Gastroesophageal sphincter (tissue), 4 donors: ENCODE measurements around the gene ZNF580. TPM values are rescaled to one million over a fixed set of nuclear protein-coding genes. Genes with fewer than 3 reads are reported as not detected.

Source experiments
- ATAC-seq: fragments of 150-250 bp; one replicate; pipeline ENCODE4 v1.9.1; 2016; ENCODE audit warnings: mild to moderate bottlenecking, moderate library complexity
- H3K27ac ChIP-seq, 4 donors: fragments of 200-600 bp; sonication (generic) in 3 of 4; 1 replicate in 3 of 4; 2 replicates in 1 of 4; pipeline ENCODE4 v1.5.1; 2016 to 2019
- H3K27me3 ChIP-seq: fragments of 200-600 bp; sonication (generic); one replicate; pipeline ENCODE4 v1.5.1; 2019
- H3K36me3 ChIP-seq, 2 donors: fragments of 200-600 bp; sonication (generic); one replicate each; pipeline ENCODE4 v1.5.1; 2019; ENCODE audit warnings: control low read depth in 1 of 2
- H3K4me1 ChIP-seq, 3 donors: fragments of 200-600 bp; sonication (generic); 1 replicate in 2 of 3; 2 replicates in 1 of 3; pipeline ENCODE4 v1.5.1; 2016 to 2019; ENCODE audit warnings: control low read depth in 2 of 3
- H3K4me3 ChIP-seq, 2 donors: fragments of 200-600 bp; sonication (generic); one replicate each; pipeline ENCODE4 v1.5.1; 2019; ENCODE audit warnings: mild to moderate bottlenecking in 1 of 2, moderate library complexity in 1 of 2
- H3K9me3 ChIP-seq, 3 donors: fragments of 200-600 bp; sonication (generic); one replicate each; pipeline ENCODE4 v1.5.1; 2017 to 2019; ENCODE audit warnings: control low read depth in 2 of 3
- CTCF ChIP-seq, 4 experiments: fragments of 200-600 bp in 2 of 4; fragments of 450-650 bp in 2 of 4; sonication (generic) in 1 of 4; IDR thresholded peaks; one replicate each; pipeline ENCODE4 v1.5.1; 2017 to 2019; ENCODE audit warnings: antibody characterized with exemption in 4 of 4, mild to moderate bottlenecking in 2 of 4, moderate library complexity in 2 of 4
- EP300 ChIP-seq: sonication (generic); formaldehyde crosslinking; IDR thresholded peaks from one replicate; pipeline ENCODE4 v1.6.1; 2017; ENCODE audit warnings: antibody characterized with exemption, mild to moderate bottlenecking
- POLR2A ChIP-seq, 2 donors: fragments of 450-650 bp; IDR thresholded peaks; one replicate each; pipeline ENCODE4 v1.6.1; 2017; ENCODE audit warnings: antibody characterized with exemption in 2 of 2, mild to moderate bottlenecking in 2 of 2, moderate library complexity in 1 of 2
- POLR2AphosphoS5 ChIP-seq: sonication (generic); formaldehyde crosslinking; IDR thresholded peaks from one replicate; pipeline ENCODE4 v1.6.1; 2017; ENCODE audit warnings: antibody characterized with exemption
- WGBS, 2 donors: methylation state at CpG; one replicate each; pipeline ENCODE4 v1.1.5; 2018; ENCODE audit warnings: low coverage in 1 of 2; 5-methylcytosine and 5-hydroxymethylcytosine counted together
- total RNA-seq, 4 donors: library from RNA; depleted of rRNA; stranded (reverse); fragments of >200 nt; gene quantifications; one replicate each; pipeline ENCODE4 v1.1.0, GENCODE V29; 2016

The ZNF580 gene
- total RNA-seq, 4 donors from 2014 or later, result 28.9 to 44.1 (median 35.2) TPM

GRCh38 chr19:55676889-55677505, 36.2 kb downstream of the ZNF580 start:
- peak overlapping the region in 1 of 4 donors; percentile 34 for H3K27ac ChIP-seq
- H3K4me1 ChIP-seq, result peaks cover 0 to 79% (median 25%) of the 10 kb centered on the region in 3 donors
- ATAC-seq, result no peak
- TF ChIP-seq POLR2AphosphoS5 (no peak), POLR2A (IDR thresholded peaks at IDR 0.05) (no peak), EP300 (no peak)
- no peaks in the 10 kb centered on the region for H3K9me3 ChIP-seq
- WGBS, 2 donors, result 60 to 87% methylated on average over 4 to 5 of the region's 7 CpGs
- peaks cover 0 to 67% of the 10 kb centered on the region in 2 donors for H3K36me3 ChIP-seq
- no peaks in the 10 kb centered on the region for H3K27me3 ChIP-seq
- H3K4me3 ChIP-seq, result peak overlapping the region in 1 of 2 donors; percentile 98

- Histone ChIP-seq H3K36me3 (peaks cover 0 to 69% of the 10 kb centered on the region in 2 donors), H3K4me3 (no peak overlapping the region), H3K27me3 (no peaks in the 10 kb centered on the region), H3K4me1 (peaks cover 0 to 79% (median 25%) of the 10 kb centered on the region in 3 donors), H3K9me3 (no peaks in the 10 kb centered on the region), H3K27ac (peak overlapping the region in 1 of 4 donors; percentile 34)
- 14 to 52% methylated on average over 1 to 5 of the region's 6 CpGs for WGBS, 2 donors
- ATAC-seq, result no peak
- TF ChIP-seq EP300 (no peak), POLR2AphosphoS5 (no peak), CTCF (IDR thresholded peaks at IDR 0.05) (no peak)
Measured at GRCh38 chr19:55677572-55678028, 36.8 kb downstream of the ZNF580 start.

- H3K4me1 ChIP-seq, result peaks cover 0 to 79% (median 25%) of the 10 kb centered on the region in 3 donors
- peaks cover 0 to 70% of the 10 kb centered on the region in 2 donors for H3K36me3 ChIP-seq
- peak overlapping the region in 1 of 4 donors; percentile 34 for H3K27ac ChIP-seq
- ATAC-seq, result no peak
- no peaks in the 10 kb centered on the region for H3K9me3 ChIP-seq
- 58 to 85% methylated on average over 8 to 12 of the region's 21 CpGs for WGBS, 2 donors
- no peak overlapping the region for H3K4me3 ChIP-seq
- no peaks in the 10 kb centered on the region for H3K27me3 ChIP-seq
- TF ChIP-seq EP300 (no peak), POLR2A (IDR thresholded peaks at IDR 0.05) (no peak), POLR2AphosphoS5 (no peak), CTCF (IDR thresholded peaks at IDR 0.05) (no peak)
Measured at GRCh38 chr19:55678121-55678671, 37.4 kb downstream of the ZNF580 start.

- peaks cover 0 to 72% of the 10 kb centered on the region in 2 donors for H3K36me3 ChIP-seq
- H3K27ac ChIP-seq, result no peak overlapping the region
- TF ChIP-seq POLR2AphosphoS5 (no peak), EP300 (no peak)
- no peaks in the 10 kb centered on the region for H3K9me3 ChIP-seq
- H3K4me1 ChIP-seq, result peaks cover 0 to 66% (median 21%) of the 10 kb centered on the region in 3 donors
- 57 to 79% methylated on average over 6 of the region's 24 CpGs for WGBS, 2 donors
- no peak overlapping the region for H3K4me3 ChIP-seq
- no peaks in the 10 kb centered on the region for H3K27me3 ChIP-seq
- no peak for ATAC-seq
Measured at GRCh38 chr19:55679343-55680257, 38.8 kb downstream of the ZNF580 start.

GRCh38 chr19:55680339-55681130, 39.7 kb downstream of the ZNF580 start:
- H3K27me3 ChIP-seq, result no peaks in the 10 kb centered on the region
- H3K4me3 ChIP-seq, result no peak overlapping the region
- H3K9me3 ChIP-seq, result no peaks in the 10 kb centered on the region
- H3K36me3 ChIP-seq, result peaks cover 0 to 82% of the 10 kb centered on the region in 2 donors
- 84% methylated on average over 7 of the region's 20 CpGs; no CpG with 5 or more reads in 1 of the 2 donors for WGBS, 2 donors
- TF ChIP-seq POLR2AphosphoS5 (no peak), EP300 (no peak), CTCF (IDR thresholded peaks at IDR 0.05) (no peak), POLR2A (IDR thresholded peaks at IDR 0.05) (no peak)
- no peak for ATAC-seq
- peaks cover 0 to 65% (median 20%) of the 10 kb centered on the region in 3 donors for H3K4me1 ChIP-seq
- no peak overlapping the region for H3K27ac ChIP-seq
